ENCODE results near the gene PTTG1IP.

The PTTG1IP gene

DNA sequence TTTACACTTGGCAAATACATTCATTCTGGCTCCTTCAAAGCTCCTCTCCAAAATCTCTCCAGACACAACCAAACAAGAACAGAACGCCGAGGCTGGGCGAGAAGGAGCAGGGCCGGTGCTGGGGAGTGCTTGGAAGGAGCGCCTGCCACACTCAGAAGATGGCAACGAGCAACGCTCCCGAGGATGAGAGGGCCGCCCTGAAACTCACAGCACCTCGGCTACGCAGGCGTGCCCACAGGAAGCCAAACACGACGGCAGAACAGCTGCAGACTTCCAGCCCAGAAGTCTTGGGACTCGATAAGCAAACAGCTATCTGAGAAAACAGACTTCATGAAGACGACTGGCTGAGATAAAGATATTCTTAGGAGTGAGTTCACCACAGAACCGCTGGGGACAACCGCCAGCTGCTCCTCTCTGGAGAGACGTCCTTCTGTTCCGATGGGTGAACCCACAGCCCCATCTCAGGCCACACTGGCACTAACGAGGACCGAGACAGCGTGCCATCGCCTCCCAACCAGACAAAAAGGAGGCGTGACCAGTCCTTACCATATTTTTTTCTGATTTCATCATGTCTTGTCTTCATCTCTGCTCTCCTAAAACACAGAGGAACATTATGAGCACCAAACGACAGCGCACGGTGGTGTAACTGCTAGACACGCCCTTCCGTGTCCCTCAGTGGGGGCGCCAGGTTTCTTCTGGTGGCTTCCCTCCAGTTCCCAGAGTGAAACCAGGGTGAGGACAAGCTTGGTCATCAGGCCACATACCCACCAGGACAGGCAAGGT is 18.6 kb downstream of the PTTG1IP start:
- H2BK5ac ChIP-seq (ENCODE audit: low read depth, low read length, poor library complexity): no peak overlapping the region
- no peak overlapping the region for H4K8ac ChIP-seq (ENCODE audit: low read depth, low read length)
- no peak overlapping the region for H4K91ac ChIP-seq (ENCODE audit: low read depth, low read length)
- no peak overlapping the region for H3K4me3 ChIP-seq (ENCODE audit: low read depth, low read length)
- no peak overlapping the region for H3K23ac ChIP-seq (ENCODE audit: low read length)
- H3K27ac ChIP-seq (ENCODE audit: low read depth, low read length): no peak overlapping the region
- WGBS (ENCODE audit: extremely low coverage, insufficient coverage, insufficient read length): no CpG with 5 or more reads among the region's 31 CpGs
- no peaks in the 10 kb centered on the region for H3K4me1 ChIP-seq (ENCODE audit: control insufficient read depth in 1 of 2, insufficient read depth in 2 of 2, low read length in 2 of 2)
- no peak overlapping the region for H3K18ac ChIP-seq (ENCODE audit: low read length)
- no peak overlapping the region for H2BK12ac ChIP-seq (ENCODE audit: low read length)
- H4K12ac ChIP-seq (ENCODE audit: low read depth, low read length): no peak overlapping the region
- no peaks in the 10 kb centered on the region for H3K79me2 ChIP-seq (ENCODE audit: control insufficient read depth, insufficient read depth, low read length, poor library complexity)
- DNase-seq: no peak
- no peak overlapping the region for H3K4me2 ChIP-seq (ENCODE audit: low read length)
- no peaks in the 10 kb centered on the region for H3K27me3 ChIP-seq (ENCODE audit: insufficient read depth, low read length)
- no peak overlapping the region for H2AFZ ChIP-seq (ENCODE audit: insufficient read depth, low read length, poor library complexity)
- H3K36me3 ChIP-seq (ENCODE audit: control insufficient read depth in 1 of 2, insufficient read depth in 2 of 2, low read length in 2 of 2): peaks cover 72 to 77% of the 10 kb centered on the region in 2 experiments
- H2BK120ac ChIP-seq (ENCODE audit: insufficient read depth, low read length, poor library complexity): no peak overlapping the region
- no peaks in the 10 kb centered on the region for H3K9me3 ChIP-seq (ENCODE audit: insufficient read depth, low read depth, low read length)
- no peaks in the 10 kb centered on the region for H3K79me1 ChIP-seq (ENCODE audit: low read length)
- H2AK5ac ChIP-seq (ENCODE audit: low read length): no peak overlapping the region
- peak overlapping the region; percentile 31 for H3K4ac ChIP-seq (ENCODE audit: low read depth, low read length)
- no peak overlapping the region for H3K9ac ChIP-seq (ENCODE audit: low read length)
- no peak overlapping the region for H3K14ac ChIP-seq (ENCODE audit: low read length)

DNA sequence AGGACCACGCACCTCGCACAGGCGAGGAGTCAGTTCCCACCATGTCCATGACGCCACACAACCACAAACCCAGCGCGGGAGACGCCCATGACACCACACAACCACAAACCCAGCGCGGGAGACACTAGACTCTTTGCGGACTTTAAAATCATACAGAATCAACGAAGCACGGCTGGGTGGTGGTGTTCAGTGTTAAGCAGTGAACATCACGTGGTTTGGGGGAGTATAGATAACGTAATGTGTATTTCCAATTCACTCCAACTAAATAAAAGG is 19.2 kb downstream of the PTTG1IP start:
- Histone ChIP-seq H3K4me1 (ENCODE audit: control insufficient read depth in 1 of 2, insufficient read depth in 2 of 2, low read length in 2 of 2) (no peaks in the 10 kb centered on the region), H3K18ac (ENCODE audit: low read length) (no peak overlapping the region), H3K9ac (ENCODE audit: low read length) (no peak overlapping the region), H4K8ac (ENCODE audit: low read depth, low read length) (no peak overlapping the region), H3K4ac (ENCODE audit: low read depth, low read length) (no peak overlapping the region), H3K4me3 (ENCODE audit: low read depth, low read length) (no peak overlapping the region), H3K79me2 (ENCODE audit: control insufficient read depth, insufficient read depth, low read length, poor library complexity) (no peaks in the 10 kb centered on the region), H3K27ac (ENCODE audit: low read depth, low read length) (no peak overlapping the region), H2BK5ac (ENCODE audit: low read depth, low read length, poor library complexity) (no peak overlapping the region), H3K4me2 (ENCODE audit: low read length) (no peak overlapping the region), H2BK12ac (ENCODE audit: low read length) (no peak overlapping the region), H4K91ac (ENCODE audit: low read depth, low read length) (no peak overlapping the region), H3K79me1 (ENCODE audit: low read length) (no peaks in the 10 kb centered on the region), H2AK5ac (ENCODE audit: low read length) (no peak overlapping the region), H3K27me3 (ENCODE audit: insufficient read depth, low read length) (no peaks in the 10 kb centered on the region), H2AFZ (ENCODE audit: insufficient read depth, low read length, poor library complexity) (no peak overlapping the region), H3K23ac (ENCODE audit: low read length) (no peak overlapping the region), H3K36me3 (ENCODE audit: control insufficient read depth in 1 of 2, insufficient read depth in 2 of 2, low read length in 2 of 2) (peaks cover 73 to 78% of the 10 kb centered on the region in 2 experiments), H2BK120ac (ENCODE audit: insufficient read depth, low read length, poor library complexity) (no peak overlapping the region), H4K12ac (ENCODE audit: low read depth, low read length) (no peak overlapping the region), H3K14ac (ENCODE audit: low read length) (no peak overlapping the region), H3K9me3 (ENCODE audit: insufficient read depth, low read depth, low read length) (no peaks in the 10 kb centered on the region)
- DNase-seq: no peak
- WGBS (ENCODE audit: extremely low coverage, insufficient coverage, insufficient read length): no CpG with 5 or more reads among the region's 14 CpGs

GRCh38 chr21:44853601-44854390 is 19.7 kb downstream of the PTTG1IP start:
- no peak overlapping the region for H4K91ac ChIP-seq (ENCODE audit: low read depth, low read length)
- H3K4ac ChIP-seq (ENCODE audit: low read depth, low read length): peak overlapping the region; percentile 55
- no peaks in the 10 kb centered on the region for H3K79me1 ChIP-seq (ENCODE audit: low read length)
- H3K79me2 ChIP-seq (ENCODE audit: control insufficient read depth, insufficient read depth, low read length, poor library complexity): no peaks in the 10 kb centered on the region
- H3K18ac ChIP-seq (ENCODE audit: low read length): peak overlapping the region; percentile 77
- no peak for DNase-seq
- H3K9ac ChIP-seq (ENCODE audit: low read length): no peak overlapping the region
- H3K27me3 ChIP-seq (ENCODE audit: insufficient read depth, low read length): no peaks in the 10 kb centered on the region
- no peak overlapping the region for H3K27ac ChIP-seq (ENCODE audit: low read depth, low read length)
- H3K23ac ChIP-seq (ENCODE audit: low read length): no peak overlapping the region
- H3K4me1 ChIP-seq (ENCODE audit: control insufficient read depth in 1 of 2, insufficient read depth in 2 of 2, low read length in 2 of 2): no peaks in the 10 kb centered on the region
- H2BK5ac ChIP-seq (ENCODE audit: low read depth, low read length, poor library complexity): no peak overlapping the region
- H3K4me2 ChIP-seq (ENCODE audit: low read length): no peak overlapping the region
- no peak overlapping the region for H3K14ac ChIP-seq (ENCODE audit: low read length)
- H4K8ac ChIP-seq (ENCODE audit: low read depth, low read length): no peak overlapping the region
- no peak overlapping the region for H3K4me3 ChIP-seq (ENCODE audit: low read depth, low read length)
- H2BK120ac ChIP-seq (ENCODE audit: insufficient read depth, low read length, poor library complexity): no peak overlapping the region
- WGBS (ENCODE audit: extremely low coverage, insufficient coverage, insufficient read length): no CpG with 5 or more reads among the region's 34 CpGs
- H4K12ac ChIP-seq (ENCODE audit: low read depth, low read length): no peak overlapping the region
- peaks cover 73 to 78% of the 10 kb centered on the region in 2 experiments for H3K36me3 ChIP-seq (ENCODE audit: control insufficient read depth in 1 of 2, insufficient read depth in 2 of 2, low read length in 2 of 2)
- H3K9me3 ChIP-seq (ENCODE audit: insufficient read depth, low read depth, low read length): no peaks in the 10 kb centered on the region
- no peak overlapping the region for H2BK12ac ChIP-seq (ENCODE audit: low read length)
- H2AK5ac ChIP-seq (ENCODE audit: low read length): no peak overlapping the region
- H2AFZ ChIP-seq (ENCODE audit: insufficient read depth, low read length, poor library complexity): no peak overlapping the region

GRCh38 chr21:44850905-44851657 is 22.4 kb downstream of the PTTG1IP start:
- no peak overlapping the region for H2BK5ac ChIP-seq (ENCODE audit: low read depth, low read length, poor library complexity)
- H3K79me2 ChIP-seq (ENCODE audit: control insufficient read depth, insufficient read depth, low read length, poor library complexity): no peaks in the 10 kb centered on the region
- H2AFZ ChIP-seq (ENCODE audit: insufficient read depth, low read length, poor library complexity): no peak overlapping the region
- no peak overlapping the region for H3K14ac ChIP-seq (ENCODE audit: low read length)
- H2AK5ac ChIP-seq (ENCODE audit: low read length): no peak overlapping the region
- H3K79me1 ChIP-seq (ENCODE audit: low read length): no peaks in the 10 kb centered on the region
- peaks cover 60 to 62% of the 10 kb centered on the region in 2 experiments for H3K36me3 ChIP-seq (ENCODE audit: control insufficient read depth in 1 of 2, insufficient read depth in 2 of 2, low read length in 2 of 2)
- H3K27ac ChIP-seq (ENCODE audit: low read depth, low read length): no peak overlapping the region
- H2BK120ac ChIP-seq (ENCODE audit: insufficient read depth, low read length, poor library complexity): no peak overlapping the region
- no peak overlapping the region for H4K8ac ChIP-seq (ENCODE audit: low read depth, low read length)
- no peak for DNase-seq
- H4K12ac ChIP-seq (ENCODE audit: low read depth, low read length): no peak overlapping the region
- no peak overlapping the region for H3K9ac ChIP-seq (ENCODE audit: low read length)
- no peak overlapping the region for H3K18ac ChIP-seq (ENCODE audit: low read length)
- H2BK12ac ChIP-seq (ENCODE audit: low read length): no peak overlapping the region
- H3K4me1 ChIP-seq (ENCODE audit: control insufficient read depth in 1 of 2, insufficient read depth in 2 of 2, low read length in 2 of 2): peaks cover 6% of the 10 kb centered on the region in 2 experiments
- no peak overlapping the region for H4K91ac ChIP-seq (ENCODE audit: low read depth, low read length)
- WGBS (ENCODE audit: extremely low coverage, insufficient coverage, insufficient read length): no CpG with 5 or more reads among the region's 26 CpGs
- no peak overlapping the region for H3K4me3 ChIP-seq (ENCODE audit: low read depth, low read length)
- H3K23ac ChIP-seq (ENCODE audit: low read length): no peak overlapping the region
- H3K4ac ChIP-seq (ENCODE audit: low read depth, low read length): no peak overlapping the region
- no peak overlapping the region for H3K4me2 ChIP-seq (ENCODE audit: low read length)
- H3K27me3 ChIP-seq (ENCODE audit: insufficient read depth, low read length): no peaks in the 10 kb centered on the region
- H3K9me3 ChIP-seq (ENCODE audit: insufficient read depth, low read depth, low read length): no peaks in the 10 kb centered on the region

All from trophoblast cell (in vitro differentiated cells and primary cell).